Activated B cell treated with CpG ODN at 0.5 μM for 24 hours (primary cell): Measurements from ENCODE around the gene OR2C1. TPM values are rescaled to one million over a fixed set of nuclear protein-coding genes. Genes with fewer than 3 reads are reported as not detected.

Experiments used
- ATAC-seq: fragments of 200-7000 bp; cut with Tn5 transposase; one replicate; pipeline ENCODE4 v1.10.0; 2021; ENCODE audit warnings: low read depth, mild to moderate bottlenecking, moderate library complexity
- CTCF ChIA-PET: fragments of 350-600 bp; sonication (Branson Sonifier 250); formaldehyde crosslinking; loops from one replicate; lab custom pipeline; 2021; ENCODE audit warnings: antibody characterized with exemption; lab: Charles Lee
- POLR2A ChIA-PET: fragments of 350-600 bp; sonication (Branson Sonifier 250); formaldehyde crosslinking; loops from one replicate; lab custom pipeline; 2021; ENCODE audit warnings: antibody characterized with exemption; lab: Charles Lee
- DNase-seq: peaks from one replicate; pipeline ENCODE4 v3.0.0; 2022
- H3K27ac Mint-ChIP-seq: one replicate; pipeline ENCODE4 v1.8.0; 2020; ENCODE audit warnings: mixed read lengths
- H3K27me3 Mint-ChIP-seq: one replicate; pipeline ENCODE4 v1.8.0; 2021; ENCODE audit warnings: mixed read lengths
- H3K36me3 Mint-ChIP-seq: one replicate; pipeline ENCODE4 v1.8.0; 2021; ENCODE audit warnings: low read depth, mixed read lengths
- H3K4me1 Mint-ChIP-seq: one replicate; pipeline ENCODE4 v1.8.0; 2021; ENCODE audit warnings: mixed read lengths
- H3K4me3 Mint-ChIP-seq: one replicate; pipeline ENCODE4 v1.8.0; 2020; ENCODE audit warnings: mild to moderate bottlenecking, mixed read lengths
- H3K9me3 Mint-ChIP-seq: one replicate; pipeline ENCODE4 v1.8.0; 2020; ENCODE audit warnings: mixed read lengths
- CTCF ChIP-seq: fragments of 200-600 bp; IDR thresholded peaks from one replicate; pipeline ENCODE4 v1.8.0; 2022; ENCODE audit warnings: antibody characterized with exemption, mild to moderate bottlenecking
- intact Hi-C: fragments of 100-400 bp; cut with micrococcal nuclease; formaldehyde crosslinking; loops from one replicate; pipeline ENCODE4 v1.15.1; 2024
- total RNA-seq: library from RNA; stranded (reverse); gene quantifications from 2 replicates; pipeline ENCODE4 v1.2.3, GENCODE V29; 2022

Gene OR2C1
- total RNA-seq, 1 donor from 2014 or later = 0.80 TPM

GRCh38 chr16:3383045-3383448, 27.4 kb downstream of the OR2C1 start:
- no peaks in the 10 kb centered on the region for H3K27me3 Mint-ChIP-seq
- H3K4me3 Mint-ChIP-seq = no peak overlapping the region
- TF ChIP-seq CTCF = no peak
- ChIA-PET POLR2A (interaction anchor here (0.6 kb wide), 1 partner anchor 118 kb away, joined by 3 read pairs; no protein-coding TSS in a partner anchor), CTCF (no interaction called here)
- no peaks in the 10 kb centered on the region for H3K4me1 Mint-ChIP-seq
- intact Hi-C loops = no loop called here
- no peak for ATAC-seq
- peaks cover 49% of the 10 kb centered on the region for H3K9me3 Mint-ChIP-seq
- H3K27ac Mint-ChIP-seq = no peak overlapping the region
- DNase-seq = no peak
- peaks cover 88% of the 10 kb centered on the region for H3K36me3 Mint-ChIP-seq

- intact Hi-C loops = no loop called here
- Mint-ChIP-seq H3K27ac (no peak overlapping the region), H3K4me3 (no peak overlapping the region), H3K27me3 (no peaks in the 10 kb centered on the region), H3K9me3 (peaks cover 31% of the 10 kb centered on the region), H3K4me1 (peaks cover 8% of the 10 kb centered on the region), H3K36me3 (peaks cover 86% of the 10 kb centered on the region)
- TF ChIP-seq CTCF = no peak
- ATAC-seq (no peak), DNase-seq (no peak)
- ChIA-PET CTCF (no interaction called here), POLR2A (no interaction called here)
These were observed 32.6 kb downstream of the OR2C1 start for GRCh38 chr16:3388325-3388724.

GRCh38 chr16:3389663-3390338, 34.1 kb downstream of the OR2C1 start:
- H3K27ac Mint-ChIP-seq = no peak overlapping the region
- no peak for ATAC-seq
- no peak overlapping the region for H3K4me3 Mint-ChIP-seq

GRCh38 chr16:3400446-3400778, 44.7 kb downstream of the OR2C1 start:
- Mint-ChIP-seq H3K4me3 (peak overlapping the region; percentile 87), H3K4me1 (peaks cover 46% of the 10 kb centered on the region), H3K9me3 (peaks cover under 1% of the 10 kb centered on the region), H3K27me3 (no peaks in the 10 kb centered on the region), H3K36me3 (peaks cover 54% of the 10 kb centered on the region), H3K27ac (peak overlapping the region; percentile 74)
- intact Hi-C loops = loop anchor here (2.0 kb wide), 3 partner anchors 36 to 242 kb away; partner anchors contain the start of genes NAA60 and ZNF597
- no peak for ATAC-seq
- no peak for DNase-seq
- ChIA-PET POLR2A (interaction anchor here (0.6 to 2.5 kb wide), 18 partner anchors 34 to 853 kb away, joined by 3 to 30 read pairs (median 6); partner anchors contain the start of genes NAA60, TIGD7, TRAP1 and ZNF200), CTCF (interaction anchor here (0.9 to 1.5 kb wide), 3 partner anchors 57 to 118 kb away, joined by 3 to 6 read pairs (median 4); no protein-coding TSS in a partner anchor)
- no peak for TF ChIP-seq CTCF

More at GRCh38 chr16:3389663-3390338, 34.1 kb downstream of the OR2C1 start:
- CTCF ChIA-PET = no interaction called here
- POLR2A ChIA-PET = no interaction called here
- H3K9me3 Mint-ChIP-seq = peaks cover 26% of the 10 kb centered on the region
- no peak for TF ChIP-seq CTCF
- H3K36me3 Mint-ChIP-seq = peaks cover 85% of the 10 kb centered on the region
- intact Hi-C loops = no loop called here
- no peak for DNase-seq
- no peaks in the 10 kb centered on the region for H3K27me3 Mint-ChIP-seq
- peaks cover 13% of the 10 kb centered on the region for H3K4me1 Mint-ChIP-seq
